ENCODE results near the gene SLC23A2.

- TF ChIP-seq CTCF (IDR thresholded peaks at IDR 0.05; ENCODE audit: insufficient read depth, low read depth, low read length), result no peak
- no peak for TF ChIP-seq EZH2 (IDR thresholded peaks at IDR 0.05; ENCODE audit: insufficient read depth, low read length)
These were observed 160.5 kb downstream of the SLC23A2 start for GRCh38 chr20:4840801-4841200.

Data from astrocyte (in vitro differentiated cells and primary cell).